Measurements from ENCODE around the gene XYLT1.
A peak's percentile ranks its signal among the peaks of the same experiment; 100 is the strongest.
"Not testable (repeated sequence)": the region's sequence is repeated elsewhere in the genome, so short reads cannot be mapped to it uniquely, and the experiment has no call there.

XYLT1 gene

GRCh38 chr16:17470908-17471718 is at the start of gene XYLT1:
Gene XYLT1 (minus strand): TSS chr16:17470960. CDS start chr16:17470796, 164 bp downstream.
- peak; percentile 0 for DNase-seq

- DNase-seq, result no peak
Measured at GRCh38 chr16:17520111-17520510, 49.4 kb upstream of the XYLT1 start.

- no peak for DNase-seq
Measured at GRCh38 chr16:17519101-17519955, 48.6 kb upstream of the XYLT1 start.

- DNase-seq, result no peak
Measured at GRCh38 chr16:17518441-17518840, 47.7 kb upstream of the XYLT1 start.

- no peak for DNase-seq
Measured at GRCh38 chr16:17515421-17516210, 44.9 kb upstream of the XYLT1 start.

GRCh38 chr16:17512636-17513220 is 42.0 kb upstream of the XYLT1 start:
- DNase-seq, result no peak

GRCh38 chr16:17511340-17511739 is 40.6 kb upstream of the XYLT1 start:
- DNase-seq, result no peak

- no peak for DNase-seq
Measured at GRCh38 chr16:17510567-17510966, 39.8 kb upstream of the XYLT1 start.

- no peak for DNase-seq
Measured at GRCh38 chr16:17509194-17509593, 38.4 kb upstream of the XYLT1 start.

GRCh38 chr16:17508303-17508702 is 37.5 kb upstream of the XYLT1 start:
- no peak for DNase-seq

GRCh38 chr16:17507516-17507915 is 36.8 kb upstream of the XYLT1 start:
- not testable (repeated sequence) for DNase-seq

GRCh38 chr16:17505828-17506227 is 35.1 kb upstream of the XYLT1 start:
- not testable (repeated sequence) for DNase-seq

GRCh38 chr16:17504050-17504449 is 33.3 kb upstream of the XYLT1 start:
- no peak for DNase-seq

GRCh38 chr16:17503331-17503730 is 32.6 kb upstream of the XYLT1 start:
- DNase-seq, result no peak

- DNase-seq, result no peak
Measured at GRCh38 chr16:17501321-17501720, 30.6 kb upstream of the XYLT1 start.

- DNase-seq, result no peak
Measured at GRCh38 chr16:17499223-17499902, 28.6 kb upstream of the XYLT1 start.

- DNase-seq, result no peak
Measured at GRCh38 chr16:17497648-17498047, 26.9 kb upstream of the XYLT1 start.

- DNase-seq, result no peak
Measured at GRCh38 chr16:17496891-17497290, 26.1 kb upstream of the XYLT1 start.

- no peak for DNase-seq
Measured at GRCh38 chr16:17493012-17493411, 22.3 kb upstream of the XYLT1 start.

GRCh38 chr16:17491140-17491662 is 20.4 kb upstream of the XYLT1 start:
- DNase-seq, result no peak

GRCh38 chr16:17488506-17488905 is 17.7 kb upstream of the XYLT1 start:
- DNase-seq, result no peak

- DNase-seq, result peak; percentile 10
Measured at GRCh38 chr16:17483351-17483750, 12.6 kb upstream of the XYLT1 start.
